ENCODE data around the gene WDR43.
A peak's percentile ranks its signal among the peaks of the same experiment; 100 is the strongest.
"Not testable (repeated sequence)": the region's sequence is repeated elsewhere in the genome, so short reads cannot be mapped to it uniquely, and the experiment has no call there.

The WDR43 gene

GRCh38 chr2:28960401-28960800 lies 65.9 kb downstream of the WDR43 start:
- no peak for DNase-seq

GRCh38 chr2:28962505-28962904 lies 68.0 kb downstream of the WDR43 start:
- DNase-seq = no peak

- peak in 11 of 56 donors; percentile 16 to 46 (median 25) for DNase-seq
Measured at GRCh38 chr2:28970464-28971160, 76.1 kb downstream of the WDR43 start.

- no peak for DNase-seq
Measured at GRCh38 chr2:28972778-28973335, 78.4 kb downstream of the WDR43 start.

GRCh38 chr2:28974252-28974651 lies 79.8 kb downstream of the WDR43 start:
- DNase-seq = no peak

- no peak for DNase-seq
Measured at GRCh38 chr2:28975671-28976070, 81.2 kb downstream of the WDR43 start.

GRCh38 chr2:28976584-28976983 lies 82.1 kb downstream of the WDR43 start:
- DNase-seq = no peak

- DNase-seq = no peak
Measured at GRCh38 chr2:28977176-28977875, 82.9 kb downstream of the WDR43 start.

- not testable (repeated sequence) for DNase-seq
Measured at GRCh38 chr2:28978001-28978400, 83.5 kb downstream of the WDR43 start.

- DNase-seq = no peak
Measured at GRCh38 chr2:28978606-28979005, 84.1 kb downstream of the WDR43 start.

- no peak for DNase-seq
Measured at GRCh38 chr2:28979041-28979440, 84.6 kb downstream of the WDR43 start.

GRCh38 chr2:28979576-28980366 lies 85.3 kb downstream of the WDR43 start:
- no peak for DNase-seq

GRCh38 chr2:28980368-28981015 lies 86.0 kb downstream of the WDR43 start:
- peak in 13 of 56 donors; percentile 20 to 55 (median 36) for DNase-seq

- DNase-seq = peak in 27 of 56 donors; percentile 12 to 71 (median 42)
Measured at GRCh38 chr2:28981016-28981441, 86.6 kb downstream of the WDR43 start, which contains the start of gene TOGARAM2. Gene TOGARAM2, plus strand, starts transcription at chr2:28981298. Its CDS starts 13,537 bp downstream, at chr2:28994835.

- DNase-seq = no peak
Measured at GRCh38 chr2:28981620-28982376, 87.3 kb downstream of the WDR43 start.

GRCh38 chr2:28982381-28982950 lies 88.0 kb downstream of the WDR43 start:
- no peak for DNase-seq

- DNase-seq = no peak
Measured at GRCh38 chr2:28986429-28986828, 92.0 kb downstream of the WDR43 start.

GRCh38 chr2:28989973-28990372 lies 95.5 kb downstream of the WDR43 start:
- DNase-seq = no peak

- no peak for DNase-seq
Measured at GRCh38 chr2:28990445-28990844, 96.0 kb downstream of the WDR43 start.

- DNase-seq = peak in 9 of 56 donors; percentile 7 to 51 (median 31)
Measured at GRCh38 chr2:28991021-28991420, 96.6 kb downstream of the WDR43 start.
